Hair follicle dermal papilla cell (primary cell): Measurements from ENCODE around the gene KIF7. TPM values are rescaled to one million over a fixed set of nuclear protein-coding genes. Genes with fewer than 3 reads are reported as not detected.

ENCODE experiments used
- total RNA-seq: library from RNA; depleted of rRNA; stranded (reverse); fragments of >200 nt; gene quantifications from 2 replicates; pipeline ENCODE4 v1.2.3, GENCODE V29; 2012

The KIF7 gene, protein sequence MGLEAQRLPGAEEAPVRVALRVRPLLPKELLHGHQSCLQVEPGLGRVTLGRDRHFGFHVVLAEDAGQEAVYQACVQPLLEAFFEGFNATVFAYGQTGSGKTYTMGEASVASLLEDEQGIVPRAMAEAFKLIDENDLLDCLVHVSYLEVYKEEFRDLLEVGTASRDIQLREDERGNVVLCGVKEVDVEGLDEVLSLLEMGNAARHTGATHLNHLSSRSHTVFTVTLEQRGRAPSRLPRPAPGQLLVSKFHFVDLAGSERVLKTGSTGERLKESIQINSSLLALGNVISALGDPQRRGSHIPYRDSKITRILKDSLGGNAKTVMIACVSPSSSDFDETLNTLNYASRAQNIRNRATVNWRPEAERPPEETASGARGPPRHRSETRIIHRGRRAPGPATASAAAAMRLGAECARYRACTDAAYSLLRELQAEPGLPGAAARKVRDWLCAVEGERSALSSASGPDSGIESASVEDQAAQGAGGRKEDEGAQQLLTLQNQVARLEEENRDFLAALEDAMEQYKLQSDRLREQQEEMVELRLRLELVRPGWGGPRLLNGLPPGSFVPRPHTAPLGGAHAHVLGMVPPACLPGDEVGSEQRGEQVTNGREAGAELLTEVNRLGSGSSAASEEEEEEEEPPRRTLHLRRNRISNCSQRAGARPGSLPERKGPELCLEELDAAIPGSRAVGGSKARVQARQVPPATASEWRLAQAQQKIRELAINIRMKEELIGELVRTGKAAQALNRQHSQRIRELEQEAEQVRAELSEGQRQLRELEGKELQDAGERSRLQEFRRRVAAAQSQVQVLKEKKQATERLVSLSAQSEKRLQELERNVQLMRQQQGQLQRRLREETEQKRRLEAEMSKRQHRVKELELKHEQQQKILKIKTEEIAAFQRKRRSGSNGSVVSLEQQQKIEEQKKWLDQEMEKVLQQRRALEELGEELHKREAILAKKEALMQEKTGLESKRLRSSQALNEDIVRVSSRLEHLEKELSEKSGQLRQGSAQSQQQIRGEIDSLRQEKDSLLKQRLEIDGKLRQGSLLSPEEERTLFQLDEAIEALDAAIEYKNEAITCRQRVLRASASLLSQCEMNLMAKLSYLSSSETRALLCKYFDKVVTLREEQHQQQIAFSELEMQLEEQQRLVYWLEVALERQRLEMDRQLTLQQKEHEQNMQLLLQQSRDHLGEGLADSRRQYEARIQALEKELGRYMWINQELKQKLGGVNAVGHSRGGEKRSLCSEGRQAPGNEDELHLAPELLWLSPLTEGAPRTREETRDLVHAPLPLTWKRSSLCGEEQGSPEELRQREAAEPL (N-terminal part only)
- 15.7 and 17.4 TPM in 2 replicates for total RNA-seq

DNA sequence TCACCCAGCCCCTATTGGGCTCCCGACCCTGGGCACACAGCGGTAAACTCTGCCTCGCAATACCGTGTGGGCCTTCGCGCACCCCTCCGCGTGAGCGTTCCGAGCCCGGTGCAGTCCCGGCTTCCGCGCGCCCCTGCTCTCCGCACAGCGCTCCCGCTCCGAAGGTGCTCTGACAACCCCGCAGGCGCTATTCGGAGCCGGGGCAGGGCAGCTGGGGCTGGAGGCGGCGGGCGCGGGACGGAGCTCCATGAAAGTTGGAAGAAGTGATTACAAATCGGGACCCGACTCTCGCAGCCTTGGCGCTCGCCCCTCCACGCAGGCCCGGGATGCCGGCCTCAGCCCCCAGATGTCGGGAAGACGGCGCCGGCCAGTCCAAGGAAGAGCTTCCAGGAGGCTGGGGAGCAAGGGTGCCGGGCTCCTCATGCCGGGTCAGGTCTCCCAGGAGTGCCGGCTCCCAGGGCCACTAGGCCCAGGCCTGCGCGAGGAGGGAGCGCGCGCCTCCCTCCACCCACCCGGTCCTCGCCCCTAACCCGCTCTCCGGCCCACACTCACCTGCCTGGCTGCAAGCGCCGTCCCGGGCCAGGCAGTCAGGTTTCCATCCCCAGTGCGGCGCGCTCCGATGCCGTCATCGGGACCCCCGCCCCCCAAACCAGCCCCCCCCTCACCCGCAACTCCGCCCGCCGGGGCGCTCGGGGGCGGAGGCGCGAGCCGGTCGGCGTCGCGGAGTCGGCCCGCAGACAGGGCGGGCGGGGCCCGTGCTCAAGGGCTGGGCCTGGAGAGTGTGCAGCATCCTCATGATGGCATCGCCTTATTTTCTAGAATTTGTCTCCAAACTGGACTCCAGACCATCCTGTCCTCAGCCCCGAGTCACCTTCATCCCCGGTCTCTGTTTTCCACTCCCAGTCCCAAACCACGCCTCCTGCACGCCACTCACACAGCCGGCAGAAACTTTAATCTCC is at the start of gene KIF7:
Gene KIF7, minus strand, starts transcription at position 621 of the 959 bp plus-strand sequence. CDS start 2,537 bp downstream, outside the sequence.

DNA sequence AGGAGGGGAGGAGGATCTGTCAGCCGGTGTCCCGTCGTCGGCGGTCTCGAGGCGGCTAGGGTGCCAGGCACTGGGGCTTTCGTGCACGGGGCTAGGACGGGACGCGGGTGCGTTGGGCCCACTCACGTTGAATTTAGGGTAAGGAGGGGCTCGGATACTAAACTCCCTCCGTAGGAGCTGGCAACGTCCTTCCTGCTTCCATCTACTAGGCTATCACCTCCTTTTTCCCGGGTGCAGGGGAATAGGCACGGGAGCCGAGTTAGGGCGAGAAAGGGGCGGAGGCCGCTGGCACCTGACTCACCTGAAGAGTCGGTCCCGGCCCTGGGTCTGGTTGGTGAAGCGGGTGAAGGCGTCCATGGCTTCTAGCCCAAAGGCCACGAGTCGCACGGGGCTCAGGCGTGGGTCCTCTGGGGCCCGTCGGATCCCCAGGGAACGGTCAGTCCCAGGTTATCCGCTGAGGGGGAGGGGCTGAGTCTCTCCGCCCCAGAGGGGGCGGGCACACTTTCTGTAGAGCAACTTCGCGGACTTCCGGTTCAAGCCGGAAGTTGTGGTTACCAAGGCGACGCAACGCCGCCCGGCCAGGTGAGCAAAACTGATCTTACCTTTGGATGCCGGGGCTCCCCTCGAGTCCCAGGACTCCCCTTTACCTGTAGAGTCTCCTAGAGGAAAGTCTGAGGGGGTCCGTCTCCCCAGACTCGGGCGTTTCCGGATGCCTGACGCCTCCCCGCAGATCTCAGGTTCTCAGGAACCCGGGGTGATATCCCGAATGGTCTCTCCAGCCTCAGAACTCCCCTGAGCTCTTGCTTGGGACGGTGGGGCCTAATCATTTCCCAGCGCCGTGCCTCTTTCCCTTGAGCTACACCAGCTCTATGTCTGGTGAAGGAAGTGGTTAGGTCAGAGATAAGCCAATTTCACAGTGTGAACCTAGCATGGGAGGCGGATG is 35.3 kb upstream of the KIF7 start, which contains the start of the genes PEX11A and WDR93:
Gene PEX11A, minus strand, starts transcription at position 479 of the 943 bp plus-strand sequence. Its CDS starts 122 bp downstream, at position 357.
Gene WDR93, plus strand, starts transcription at position 536 of the 943 bp plus-strand sequence. CDS start 10,936 bp downstream, outside the sequence.

DNA sequence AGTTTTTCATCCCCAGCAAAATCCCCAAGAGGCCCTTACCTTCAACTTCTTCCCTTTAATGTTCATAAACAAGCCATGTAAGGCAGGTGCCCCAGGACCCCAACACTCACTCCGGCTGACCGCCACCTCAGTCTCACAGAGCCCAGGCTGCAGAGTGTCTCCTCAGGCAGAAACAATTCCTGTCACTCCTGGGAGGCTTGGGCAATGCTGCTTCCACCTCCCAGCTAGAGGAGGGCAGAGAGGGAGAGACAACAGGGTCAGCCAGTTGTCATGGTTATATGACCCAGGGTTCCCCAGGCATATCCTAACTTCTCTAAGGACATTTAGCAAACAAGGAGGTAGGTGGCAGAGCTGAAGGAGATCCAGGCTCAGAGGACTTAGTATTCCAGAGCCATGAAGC is 23.9 kb upstream of the KIF7 start, which contains the start of gene PLIN1:
Gene PLIN1, minus strand, starts transcription at position 156 of the 400 bp plus-strand sequence. CDS start 1,878 bp downstream, outside the sequence.

Other genes with a start within 250 kb of the KIF7 start
- not detected in 2 replicates for gene RHCG, start 158.9 kb downstream of the KIF7 start, total RNA-seq
- 0.65 and 0.73 TPM in 2 replicates for gene TICRR, start 80.0 kb downstream of the KIF7 start, total RNA-seq
- 0.16 TPM in 1 of 2 replicates, not detected in the other for gene PLIN1, start 23.9 kb upstream of the KIF7 start, total RNA-seq
- 7.8 and 8.1 TPM in 2 replicates for gene PEX11A, start 35.3 kb upstream of the KIF7 start, total RNA-seq
- not detected in 2 replicates for gene WDR93, start 35.3 kb upstream of the KIF7 start, total RNA-seq
- gene MESP1, start 95.8 kb upstream of the KIF7 start, total RNA-seq: 0.12 and 0.16 TPM in 2 replicates
- 0.12 and 0.32 TPM in 2 replicates for gene MESP2, start 120.9 kb upstream of the KIF7 start, total RNA-seq
- 265 and 275 TPM in 2 replicates for gene ANPEP, start 159.4 kb upstream of the KIF7 start, total RNA-seq
- 48.5 and 79.4 TPM in 2 replicates for gene AP3S2, start 238.5 kb upstream of the KIF7 start, total RNA-seq